Endothelial cell of coronary artery (primary cell): ENCODE results near the gene ZNF416. TPM values are rescaled to one million over a fixed set of nuclear protein-coding genes. Genes with fewer than 3 reads are reported as not detected.

Experiments used
- total RNA-seq: library from RNA; depleted of rRNA; stranded (reverse); fragments of >200 nt; gene quantifications from 2 replicates; pipeline ENCODE4 v1.2.3, GENCODE V29; 2014

Gene ZNF416
- 3.8 TPM in 2 replicates for total RNA-seq

DNA sequence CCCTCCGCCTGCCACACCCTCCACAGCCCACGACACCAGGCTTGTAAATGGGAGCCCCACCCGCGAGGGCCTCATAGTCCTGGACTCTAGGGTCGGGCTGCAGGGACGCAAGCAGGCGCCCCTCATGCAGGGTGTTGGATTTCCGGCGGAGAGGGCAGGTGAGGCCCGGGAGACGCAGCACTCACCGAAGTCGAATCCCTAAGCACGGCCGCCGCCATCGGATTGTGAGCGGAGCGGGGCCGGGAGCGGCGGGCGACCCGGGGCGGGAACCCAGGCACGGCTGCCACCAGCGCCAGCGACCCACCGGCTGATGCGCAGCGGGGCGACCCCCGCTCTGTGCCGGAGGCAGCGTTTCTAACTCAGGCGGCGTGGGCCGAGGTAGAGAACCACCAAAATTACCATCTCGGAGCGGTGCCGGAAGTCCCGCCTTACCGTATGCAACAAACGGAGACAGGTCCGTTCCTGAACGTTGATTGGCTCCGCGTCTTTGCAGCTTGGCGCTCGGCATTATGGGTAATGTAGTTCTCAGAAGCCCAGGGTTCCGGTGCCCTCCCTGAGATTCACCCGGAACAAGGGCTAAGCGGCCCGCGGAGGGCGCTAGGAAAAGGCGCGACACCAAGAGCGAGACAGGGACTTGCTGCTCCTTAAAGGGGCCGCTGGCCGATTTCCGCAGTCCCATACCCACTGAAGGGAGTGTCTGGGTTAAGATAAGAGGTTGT is at the start of gene ZNF416:
Gene ZNF416, minus strand, starts transcription at position 425 of the 719 bp plus-strand sequence. Its CDS starts 207 bp downstream, at position 218.

DNA sequence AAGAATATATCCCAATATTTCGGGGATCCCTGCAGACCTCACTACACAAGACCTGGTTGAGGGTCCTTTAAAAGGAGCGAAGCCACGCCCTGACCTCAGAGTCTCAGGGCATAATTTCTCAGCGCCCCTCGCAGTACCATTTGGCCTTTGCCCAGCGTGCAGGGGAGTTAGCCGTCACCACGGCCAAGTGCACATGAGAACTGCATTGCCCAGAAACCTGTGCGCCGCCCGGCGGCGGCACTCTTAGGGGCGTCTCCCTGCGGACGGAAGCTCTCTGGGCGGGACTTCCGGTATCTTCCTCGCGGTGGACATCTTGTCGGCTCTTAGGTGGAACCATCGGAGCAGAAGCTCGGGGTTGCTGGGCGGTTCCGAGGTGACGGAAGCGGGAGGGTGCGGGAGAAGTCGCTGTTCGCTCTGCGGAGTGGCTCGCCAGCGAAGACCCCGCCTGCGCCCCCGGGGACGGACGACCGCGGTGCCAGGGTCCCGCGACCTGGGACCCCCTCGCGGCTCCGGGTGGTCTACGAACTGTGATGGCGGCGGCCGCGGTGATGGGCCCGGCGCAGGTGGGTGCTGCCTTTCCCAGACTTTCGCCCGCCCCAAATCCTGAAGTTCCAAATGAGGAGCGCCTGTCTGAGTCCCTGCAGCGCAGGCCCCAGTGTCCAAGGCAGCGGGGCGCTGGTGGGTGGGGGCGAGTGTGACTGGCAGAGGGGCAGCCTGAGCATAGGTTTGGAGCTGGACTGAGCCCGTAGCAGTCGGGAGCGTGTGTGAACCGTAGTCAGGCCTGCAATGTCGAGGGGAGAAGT is 35.4 kb upstream of the ZNF416 start, which contains the start of gene ZNF134:
Gene ZNF134, plus strand, starts transcription at position 302 of the 803 bp plus-strand sequence. CDS start 5,227 bp downstream, outside the sequence.

DNA sequence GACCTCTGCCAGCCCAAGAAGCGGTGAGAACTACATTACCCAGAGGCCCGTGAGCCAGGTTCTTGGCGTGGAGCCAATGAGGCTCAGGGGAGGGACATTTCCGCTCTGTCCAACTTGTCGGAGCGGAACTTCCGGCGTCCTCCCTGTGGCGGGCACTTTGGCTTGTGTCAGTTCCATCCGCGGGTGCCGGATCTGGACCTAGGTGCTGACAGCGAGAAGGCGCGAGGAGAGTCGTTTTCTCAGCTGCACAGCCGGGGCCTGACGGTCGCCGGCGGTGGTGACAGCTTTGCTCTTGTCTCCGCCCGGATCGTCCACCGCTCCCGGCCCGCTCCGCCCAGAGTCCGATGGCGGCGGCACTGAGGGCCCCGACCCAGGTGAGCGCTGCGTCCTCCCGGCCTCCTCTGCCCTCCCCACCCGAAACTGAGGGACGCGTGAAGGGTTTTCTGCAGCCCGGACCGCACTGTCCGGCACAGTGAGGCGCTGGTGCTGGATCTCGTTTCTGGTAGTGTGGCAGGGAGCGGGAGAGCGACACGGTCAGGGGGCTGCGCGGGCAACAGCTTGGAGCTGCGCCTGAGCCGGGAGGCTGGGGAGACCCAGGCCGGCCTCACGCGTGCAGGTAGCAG is 21.2 kb upstream of the ZNF416 start, which contains the start of gene ZNF530:
Gene ZNF530, plus strand, starts transcription at position 125 of the 623 bp plus-strand sequence. CDS start 4,461 bp downstream, outside the sequence.

DNA sequence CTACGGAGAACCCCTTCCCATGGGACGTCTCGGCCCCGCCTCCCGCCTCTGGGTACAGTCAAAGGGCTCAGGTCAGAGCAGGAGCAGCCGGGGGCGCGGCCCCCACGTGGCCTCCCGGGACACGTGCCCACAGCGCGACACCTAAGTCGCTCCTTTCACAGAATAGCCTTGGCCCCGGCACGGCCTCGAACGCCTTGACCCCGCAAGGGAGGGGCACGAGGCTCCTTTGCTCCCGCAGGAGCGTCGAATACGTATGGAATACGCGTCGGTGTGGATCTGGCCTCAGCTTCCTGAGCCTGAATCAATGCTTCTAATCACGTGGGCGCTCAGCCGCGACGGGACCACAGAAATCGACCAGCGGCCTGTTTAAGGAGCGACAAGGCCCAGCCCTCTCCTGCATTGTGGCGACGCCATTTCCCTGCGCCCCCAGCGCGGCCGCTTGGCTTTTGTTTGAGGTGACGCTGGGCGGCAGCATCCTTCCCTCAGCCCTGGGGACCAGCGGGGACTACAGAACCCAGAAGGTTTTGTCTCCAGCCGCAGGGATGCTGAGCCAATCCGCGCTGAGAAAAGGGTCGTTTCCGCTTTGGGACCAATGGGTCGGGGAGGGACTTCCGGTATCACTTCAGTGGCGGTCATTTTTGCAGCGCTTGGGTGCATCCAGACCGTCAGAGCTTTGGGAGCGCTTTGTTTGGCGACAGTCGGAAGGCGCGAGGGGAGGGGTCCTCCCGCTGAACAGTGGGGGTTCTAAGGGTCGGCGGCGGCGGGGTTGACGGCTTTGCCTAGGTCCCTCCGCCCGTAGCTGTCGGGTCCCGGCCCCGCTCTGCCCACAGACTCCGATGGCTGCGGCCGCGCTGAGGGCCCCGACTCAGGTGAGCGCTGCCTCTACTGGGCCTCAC is 5.1 kb upstream of the ZNF416 start, which contains the start of gene ZIK1:
Gene ZIK1, plus strand, starts transcription at position 625 of the 896 bp plus-strand sequence. Its CDS starts 212 bp downstream, at position 837.

DNA sequence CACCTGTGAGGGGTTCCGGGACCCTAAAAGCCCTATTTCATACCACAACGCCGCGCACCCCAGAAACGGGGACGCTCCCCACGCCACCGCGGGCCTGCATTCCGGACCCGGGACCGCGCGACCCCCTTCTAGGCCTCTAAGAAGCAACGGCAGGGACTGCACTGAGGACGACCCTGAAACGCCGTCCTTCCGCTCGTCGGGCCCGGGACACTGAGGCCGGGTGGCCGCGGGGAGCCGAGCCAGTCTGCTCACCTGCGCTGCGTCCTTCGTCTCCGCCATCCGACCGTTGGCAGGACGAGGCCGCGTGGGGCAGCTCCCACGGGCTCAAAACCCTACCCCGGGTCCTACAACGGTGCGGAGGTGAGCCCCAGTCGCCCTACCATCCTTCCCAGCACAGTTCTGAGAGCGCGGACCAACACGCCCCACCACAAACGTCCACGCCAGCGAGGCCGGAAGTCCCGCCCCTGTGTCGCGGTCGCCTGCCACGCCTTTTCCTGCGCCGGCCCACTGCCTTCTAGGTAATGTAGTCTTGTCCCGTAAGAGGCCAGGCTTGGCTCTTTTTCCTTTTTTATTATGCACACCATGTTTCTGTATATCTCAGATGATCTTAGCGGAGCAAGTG is 19.2 kb downstream of the ZNF416 start, which contains the start of gene ZNF550:
Gene ZNF550, minus strand, starts transcription at position 460 of the 622 bp plus-strand sequence. Its CDS starts 181 bp downstream, at position 279.

DNA sequence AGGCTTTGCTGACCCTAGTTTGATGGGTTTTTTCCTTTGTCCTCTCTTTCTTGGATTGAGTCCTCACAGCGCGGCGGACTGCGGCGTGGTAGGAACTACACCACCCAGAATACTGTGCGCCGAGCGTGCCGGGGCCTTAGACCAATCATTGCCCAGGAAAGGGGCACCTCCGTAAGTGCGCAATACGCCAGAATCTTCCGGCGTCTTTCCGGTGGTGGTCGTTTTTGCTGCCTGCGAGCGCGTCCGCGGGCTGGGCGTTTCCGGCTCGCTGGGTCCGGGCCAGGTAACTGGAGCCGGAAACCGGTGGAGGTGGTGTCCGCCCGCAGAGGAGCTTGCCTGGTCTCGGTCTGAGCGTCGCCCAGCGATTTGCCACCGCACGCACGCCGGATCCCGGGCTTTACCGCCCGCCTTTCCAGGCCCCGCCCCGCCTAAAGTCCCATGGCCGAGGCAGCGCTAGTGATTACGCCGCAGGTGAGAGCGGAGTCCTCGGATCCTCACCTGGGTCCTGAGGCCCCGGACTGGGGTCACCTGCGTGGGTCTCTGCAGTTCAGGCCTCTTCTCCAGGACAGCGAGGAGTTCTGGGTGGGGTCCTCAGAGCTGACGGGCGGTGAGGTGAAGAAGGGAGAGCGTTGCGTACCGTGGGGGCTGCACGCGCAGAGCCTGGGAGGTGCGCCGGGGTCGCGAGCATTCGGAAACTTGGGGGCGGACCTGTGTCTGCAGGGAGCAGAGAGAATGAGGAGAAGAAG is 51.4 kb downstream of the ZNF416 start, which contains the start of gene ZNF549:
Gene ZNF549, plus strand, starts transcription at position 221 of the 746 bp plus-strand sequence. Its CDS starts 218 bp downstream, at position 439.

Other genes starting within 250 kb of the ZNF416 start
- 7.6 and 8.9 TPM in 2 replicates for gene ZNF304, start 227.6 kb downstream of the ZNF416 start, total RNA-seq
- 6.5 and 8.8 TPM in 2 replicates for gene TRAPPC2B, start 215.4 kb downstream of the ZNF416 start, total RNA-seq
- gene ZNF547, start 215.4 kb downstream of the ZNF416 start, total RNA-seq = 3.6 and 3.7 TPM in 2 replicates
- gene ZNF548, start 189.1 kb downstream of the ZNF416 start, total RNA-seq = 12.1 and 18.9 TPM in 2 replicates
- 9.1 and 9.5 TPM in 2 replicates for gene ZNF17, start 167.8 kb downstream of the ZNF416 start, total RNA-seq
- gene ZNF749, start 143.6 kb downstream of the ZNF416 start, total RNA-seq = 10.7 and 13.4 TPM in 2 replicates
- 0.18 and 0.56 TPM in 2 replicates for gene VN1R1, start 121.8 kb downstream of the ZNF416 start, total RNA-seq
- gene ZNF772, start 101.3 kb downstream of the ZNF416 start, total RNA-seq = 10.2 and 18.1 TPM in 2 replicates
- 7.1 and 9.7 TPM in 2 replicates for gene ZNF419, start 91.2 kb downstream of the ZNF416 start, total RNA-seq
- 5.8 and 9.9 TPM in 2 replicates for gene ZNF773, start 79.0 kb downstream of the ZNF416 start, total RNA-seq
- gene ZNF549, start 51.6 kb downstream of the ZNF416 start, total RNA-seq = 3.5 and 4.7 TPM in 2 replicates
- 4.9 and 7.2 TPM in 2 replicates for gene ZNF550, start 19.0 kb downstream of the ZNF416 start, total RNA-seq
- 1.1 and 5.5 TPM in 2 replicates for gene ZIK1, start 5.2 kb upstream of the ZNF416 start, total RNA-seq
- gene ZNF530, start 21.0 kb upstream of the ZNF416 start, total RNA-seq = 3.3 and 3.7 TPM in 2 replicates
- 13.9 and 16.3 TPM in 2 replicates for gene ZNF134, start 35.3 kb upstream of the ZNF416 start, total RNA-seq
- 8.7 and 12.0 TPM in 2 replicates for gene ZNF211, start 54.3 kb upstream of the ZNF416 start, total RNA-seq
- not detected in 2 replicates for gene ZSCAN4, start 90.0 kb upstream of the ZNF416 start, total RNA-seq
- gene ZNF551, start 103.1 kb upstream of the ZNF416 start, total RNA-seq = 6.9 and 7.0 TPM in 2 replicates
- gene ZNF154, start 130.3 kb upstream of the ZNF416 start, total RNA-seq = 0.27 and 2.4 TPM in 2 replicates
- gene ZNF671, start 148.7 kb upstream of the ZNF416 start, total RNA-seq = 4.3 and 6.6 TPM in 2 replicates
- 17.5 and 18.3 TPM in 2 replicates for gene ZNF776, start 167.9 kb upstream of the ZNF416 start, total RNA-seq
- gene ZNF586, start 190.8 kb upstream of the ZNF416 start, total RNA-seq = 10.3 and 17.8 TPM in 2 replicates
- gene ZNF552, start 236.0 kb upstream of the ZNF416 start, total RNA-seq = 5.4 and 5.5 TPM in 2 replicates